NCI-H1436 treated with DMSO at 0.1 percent for 48 hours (cell line): ENCODE data around the gene TEKT5.
"Not testable (repeated sequence)": the region's sequence is repeated elsewhere in the genome, so short reads cannot be mapped to it uniquely, and the experiment has no call there.

Experiments
- DNase-seq: peaks from one replicate; lab custom pipeline; 2025; lab: John Stamatoyannopoulos, UW

The TEKT5 gene

GRCh38 chr16:10694830-10695229 is at the start of gene TEKT5:
Gene TEKT5 (minus strand): TSS chr16:10694930. CDS start chr16:10694873, 57 bp downstream.
- DNase-seq: no peak

- peak; percentile 72 for DNase-seq
Observed at GRCh38 chr16:10743610-10744369, 49.1 kb upstream of the TEKT5 start, which contains the start of gene NUBP1. Gene NUBP1 (plus strand): TSS chr16:10743842. CDS start chr16:10743864, 22 bp downstream.

GRCh38 chr16:10743227-10743609 is 48.5 kb upstream of the TEKT5 start:
- no peak for DNase-seq

- DNase-seq: no peak
Observed at GRCh38 chr16:10741844-10742243, 47.1 kb upstream of the TEKT5 start.

- DNase-seq: not testable (repeated sequence)
Observed at GRCh38 chr16:10741249-10741648, 46.5 kb upstream of the TEKT5 start.

GRCh38 chr16:10740845-10741208 is 46.1 kb upstream of the TEKT5 start:
- DNase-seq: no peak

- DNase-seq: no peak
Observed at GRCh38 chr16:10740000-10740844, 45.5 kb upstream of the TEKT5 start.

- no peak for DNase-seq
Observed at GRCh38 chr16:10738231-10739077, 43.7 kb upstream of the TEKT5 start.

- DNase-seq: peak; percentile 14
Observed at GRCh38 chr16:10737068-10737625, 42.4 kb upstream of the TEKT5 start.

GRCh38 chr16:10731790-10732189 is 37.1 kb upstream of the TEKT5 start:
- no peak for DNase-seq

- DNase-seq: no peak
Observed at GRCh38 chr16:10729104-10730048, 34.6 kb upstream of the TEKT5 start.

- DNase-seq: no peak
Observed at GRCh38 chr16:10728003-10728887, 33.5 kb upstream of the TEKT5 start.

GRCh38 chr16:10708969-10709368 is 14.2 kb upstream of the TEKT5 start:
- no peak for DNase-seq

GRCh38 chr16:10699756-10700155 is 5.0 kb upstream of the TEKT5 start:
- no peak for DNase-seq

GRCh38 chr16:10694306-10694705 is 424 bp downstream of the TEKT5 start:
- DNase-seq: no peak

GRCh38 chr16:10693889-10694288 is 841 bp downstream of the TEKT5 start:
- no peak for DNase-seq

- no peak for DNase-seq
Observed at GRCh38 chr16:10692470-10692869, 2.3 kb downstream of the TEKT5 start.

- no peak for DNase-seq
Observed at GRCh38 chr16:10688726-10689125, 6.0 kb downstream of the TEKT5 start.

- no peak for DNase-seq
Observed at GRCh38 chr16:10688291-10688690, 6.4 kb downstream of the TEKT5 start.

GRCh38 chr16:10685709-10686108 is 9.0 kb downstream of the TEKT5 start:
- no peak for DNase-seq
